Fibroblast of villous mesenchyme (primary cell): ENCODE results near the gene PARD3. TPM values are rescaled to one million over a fixed set of nuclear protein-coding genes. Genes with fewer than 3 reads are reported as not detected.
"Not testable (repeated sequence)": the region's sequence is repeated elsewhere in the genome, so short reads cannot be mapped to it uniquely, and the experiment has no call there.

Experiments
- DNase-seq: peaks from one replicate; pipeline ENCODE4 v3.0.0-alpha.2; 2010; ENCODE audit warnings: low read depth
- H3K4me3 ChIP-seq: 2 replicates; pipeline ENCODE4 v1.5.1; 2011; ENCODE audit warnings: low read depth, mild to moderate bottlenecking, low read length
- total RNA-seq: library from RNA; depleted of rRNA; stranded (reverse); fragments of >200 nt; gene quantifications from 2 replicates; pipeline ENCODE4 v1.2.3, GENCODE V29; 2012
- TF ChIP-seq, protein P1 (sequence below): IDR thresholded peaks from 2 replicates; pipeline ENCODE4 v1.5.1; 2012; ENCODE audit warnings: low read depth, mild to moderate bottlenecking, low read length; ENCODE audit not compliant: insufficient read depth

Gene PARD3
- total RNA-seq, 1 donor = 44.0 TPM

DNA sequence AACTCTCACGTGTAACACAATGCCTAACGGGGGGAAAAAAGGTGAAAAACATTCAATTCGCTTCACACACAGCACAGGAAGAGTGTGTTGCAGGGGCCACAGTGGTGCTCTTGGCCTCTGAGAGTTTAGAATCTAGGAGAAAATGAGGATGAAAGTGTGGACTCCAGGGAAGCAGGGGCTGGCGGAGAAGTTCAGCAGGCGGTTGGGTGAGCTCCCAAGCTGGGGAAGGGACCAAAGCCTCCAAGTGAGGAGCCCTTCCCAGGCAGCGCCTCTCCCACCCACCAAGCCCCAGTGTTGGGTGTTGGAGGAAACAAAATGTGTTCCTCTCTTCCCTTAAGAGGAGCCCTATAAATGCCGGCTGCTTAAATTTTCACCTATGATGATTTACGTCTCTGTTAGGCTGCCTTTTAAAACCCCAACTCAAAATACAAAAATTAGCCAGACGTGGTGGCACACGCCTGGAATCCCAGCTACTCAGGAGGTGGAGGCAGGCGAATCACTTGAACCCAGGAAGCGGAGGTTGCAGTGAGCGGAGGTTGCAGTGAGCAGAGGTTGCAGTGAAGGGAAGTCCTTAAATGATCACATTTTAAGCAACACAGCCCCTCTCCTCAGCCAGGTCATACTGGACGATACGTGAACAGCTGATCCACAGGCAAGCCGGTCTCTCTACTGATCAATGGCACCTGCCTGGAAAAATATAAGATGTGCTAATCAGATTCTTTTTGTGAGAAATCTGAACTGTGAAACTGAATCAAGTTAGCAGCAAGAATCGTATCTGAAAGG is 735.2 kb downstream of the PARD3 start:
- TF ChIP-seq, protein P1, sequence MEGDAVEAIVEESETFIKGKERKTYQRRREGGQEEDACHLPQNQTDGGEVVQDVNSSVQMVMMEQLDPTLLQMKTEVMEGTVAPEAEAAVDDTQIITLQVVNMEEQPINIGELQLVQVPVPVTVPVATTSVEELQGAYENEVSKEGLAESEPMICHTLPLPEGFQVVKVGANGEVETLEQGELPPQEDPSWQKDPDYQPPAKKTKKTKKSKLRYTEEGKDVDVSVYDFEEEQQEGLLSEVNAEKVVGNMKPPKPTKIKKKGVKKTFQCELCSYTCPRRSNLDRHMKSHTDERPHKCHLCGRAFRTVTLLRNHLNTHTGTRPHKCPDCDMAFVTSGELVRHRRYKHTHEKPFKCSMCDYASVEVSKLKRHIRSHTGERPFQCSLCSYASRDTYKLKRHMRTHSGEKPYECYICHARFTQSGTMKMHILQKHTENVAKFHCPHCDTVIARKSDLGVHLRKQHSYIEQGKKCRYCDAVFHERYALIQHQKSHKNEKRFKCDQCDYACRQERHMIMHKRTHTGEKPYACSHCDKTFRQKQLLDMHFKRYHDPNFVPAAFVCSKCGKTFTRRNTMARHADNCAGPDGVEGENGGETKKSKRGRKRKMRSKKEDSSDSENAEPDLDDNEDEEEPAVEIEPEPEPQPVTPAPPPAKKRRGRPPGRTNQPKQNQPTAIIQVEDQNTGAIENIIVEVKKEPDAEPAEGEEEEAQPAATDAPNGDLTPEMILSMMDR = no peak
- H3K4me3 ChIP-seq = no peak overlapping the region
- no peak for DNase-seq

DNA sequence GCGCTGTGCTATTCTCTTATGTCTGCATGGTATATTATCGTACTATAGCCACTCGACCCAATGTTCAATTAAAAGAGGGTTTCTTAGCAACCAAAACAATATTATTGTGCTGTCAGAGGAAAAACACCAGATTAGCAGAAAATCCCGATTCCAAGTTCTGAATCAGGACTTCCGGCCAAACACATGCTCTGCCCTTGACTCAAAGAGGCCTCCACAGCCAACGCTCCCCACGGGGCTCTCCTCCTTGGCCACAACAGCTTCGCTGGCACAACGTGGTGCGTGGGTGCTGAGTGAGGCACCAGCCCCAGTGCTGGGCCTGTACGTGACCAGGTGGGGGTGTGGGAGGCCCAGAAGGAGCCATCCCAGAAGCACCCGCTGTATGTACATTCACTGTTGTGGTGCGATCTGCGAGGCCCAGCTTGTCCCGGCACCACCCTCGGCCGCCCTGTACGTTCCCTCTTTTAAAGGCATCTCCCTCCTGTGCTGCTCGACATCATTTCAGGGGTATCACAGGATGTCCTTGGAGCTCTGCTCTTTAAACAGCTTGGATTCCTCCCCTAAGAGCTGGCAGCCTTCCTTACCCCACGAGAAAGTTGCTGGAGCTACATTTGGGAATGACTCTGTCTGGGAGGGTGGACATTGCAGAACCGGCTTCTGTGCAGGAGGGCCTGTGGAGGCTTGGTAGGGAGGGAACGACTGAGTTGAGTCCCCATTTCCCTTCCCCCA is 736.2 kb downstream of the PARD3 start:
- no peak for DNase-seq
- TF ChIP-seq, protein P1 = no peak
- H3K4me3 ChIP-seq = no peak overlapping the region

DNA sequence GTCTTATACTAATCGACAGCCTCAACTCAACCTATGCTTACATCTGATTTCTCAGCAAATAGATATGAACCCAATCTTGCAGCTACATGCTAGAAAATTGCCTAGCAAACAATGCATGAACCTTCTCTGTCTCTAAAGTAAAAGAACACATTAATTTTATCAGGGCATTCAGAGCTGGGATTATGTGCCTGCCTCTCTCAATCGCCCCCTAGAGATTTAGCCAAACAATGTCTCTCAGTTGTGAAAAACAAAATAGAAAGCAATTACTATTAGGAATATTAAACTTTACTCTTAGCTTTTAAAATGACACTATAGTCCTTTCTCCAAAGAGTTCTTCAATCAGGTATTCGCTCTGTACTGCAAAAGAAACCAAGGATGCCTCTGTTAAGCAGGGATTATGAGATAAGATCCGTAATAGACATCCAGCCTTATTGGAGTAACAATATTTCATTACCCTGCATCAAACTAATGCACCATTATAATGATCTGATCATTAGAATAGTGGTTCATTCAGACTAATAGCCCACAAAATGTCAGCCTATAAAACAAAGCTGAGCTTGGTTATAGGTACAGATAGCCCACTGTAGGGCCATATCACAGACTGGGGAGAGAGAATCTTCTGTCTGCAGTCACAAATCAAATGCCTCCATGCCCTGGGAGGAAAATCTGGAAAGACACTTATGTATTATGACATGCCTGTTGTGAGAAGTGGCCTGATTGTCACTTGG is 736.9 kb downstream of the PARD3 start:
- DNase-seq = no peak
- TF ChIP-seq, protein P1 = no peak
- no peak overlapping the region for H3K4me3 ChIP-seq

DNA sequence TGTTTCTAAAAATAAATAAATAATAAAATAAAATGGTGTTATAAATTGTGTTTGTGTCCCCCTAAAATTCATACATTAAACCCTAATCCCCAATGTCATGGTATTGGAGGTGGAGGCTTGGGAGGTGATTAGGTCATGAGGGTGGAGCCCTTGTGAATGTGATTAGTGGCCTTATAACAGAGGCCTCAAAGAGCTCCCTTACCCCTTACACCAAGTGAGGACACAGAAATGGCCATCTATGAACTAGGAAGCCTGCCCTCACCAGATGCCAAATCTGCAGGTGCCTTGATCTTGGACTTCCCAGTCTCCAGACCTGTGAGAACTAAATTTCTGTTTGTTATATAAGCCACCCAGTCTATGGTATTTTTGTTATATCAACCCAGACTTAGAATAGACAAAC is 738.7 kb downstream of the PARD3 start:
- no peak overlapping the region for H3K4me3 ChIP-seq
- no peak for DNase-seq
- TF ChIP-seq, protein P1 = no peak

DNA sequence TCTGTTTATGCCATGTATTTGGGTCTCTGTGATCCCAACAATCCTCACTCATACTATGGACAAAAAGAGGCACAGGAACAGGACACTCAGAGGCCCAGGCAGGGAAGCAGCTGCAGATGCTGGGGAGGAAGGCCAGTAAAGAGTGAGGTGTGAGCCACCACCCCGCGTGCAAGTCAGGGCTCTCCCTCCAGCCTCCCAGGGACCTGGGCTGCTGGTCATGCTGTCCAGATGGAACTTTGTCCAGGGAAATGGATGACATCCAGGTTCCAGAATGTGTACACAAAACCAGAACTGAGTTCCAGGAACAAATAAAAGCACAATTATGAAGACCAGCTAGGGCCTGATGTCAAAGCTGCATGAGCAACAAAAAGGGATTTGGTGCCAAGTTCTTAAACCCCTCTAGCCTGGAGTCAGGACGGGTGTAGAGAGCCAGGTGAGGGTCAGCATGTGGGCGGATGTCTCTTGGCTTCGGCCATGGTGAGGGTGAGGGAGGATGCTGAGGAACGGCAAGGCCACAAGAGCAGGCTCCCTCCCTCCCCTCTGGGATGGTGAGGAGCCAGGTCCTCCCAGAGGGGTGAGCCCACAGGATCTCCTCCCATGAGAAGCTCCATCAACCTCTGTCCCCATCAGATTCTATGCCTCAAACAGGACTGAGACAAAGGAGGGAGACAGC is 739.7 kb downstream of the PARD3 start:
- DNase-seq = peak; percentile 47
- H3K4me3 ChIP-seq = no peak overlapping the region
- TF ChIP-seq, protein P1 = no peak

DNA sequence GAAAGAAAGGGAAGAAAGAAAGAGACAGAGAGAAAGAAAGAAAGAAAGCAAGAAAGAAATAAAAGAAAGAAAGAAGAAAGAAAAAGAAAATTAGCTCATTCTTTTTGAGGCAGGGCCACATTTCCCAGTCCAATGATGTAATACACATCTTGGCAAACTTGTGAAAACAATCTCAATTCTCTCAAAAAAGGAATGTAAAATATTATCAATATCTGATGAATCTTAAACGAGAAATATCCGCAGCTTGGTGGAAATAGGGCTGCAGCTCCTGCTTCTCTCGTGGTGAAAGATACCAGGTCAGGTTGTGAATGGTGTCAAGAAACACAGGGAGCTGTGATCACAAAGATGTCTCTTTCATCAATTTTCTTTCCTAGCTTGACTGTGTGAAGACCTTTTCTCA is 741.0 kb downstream of the PARD3 start:
- H3K4me3 ChIP-seq = no peak overlapping the region
- TF ChIP-seq, protein P1 = no peak
- DNase-seq = no peak

DNA sequence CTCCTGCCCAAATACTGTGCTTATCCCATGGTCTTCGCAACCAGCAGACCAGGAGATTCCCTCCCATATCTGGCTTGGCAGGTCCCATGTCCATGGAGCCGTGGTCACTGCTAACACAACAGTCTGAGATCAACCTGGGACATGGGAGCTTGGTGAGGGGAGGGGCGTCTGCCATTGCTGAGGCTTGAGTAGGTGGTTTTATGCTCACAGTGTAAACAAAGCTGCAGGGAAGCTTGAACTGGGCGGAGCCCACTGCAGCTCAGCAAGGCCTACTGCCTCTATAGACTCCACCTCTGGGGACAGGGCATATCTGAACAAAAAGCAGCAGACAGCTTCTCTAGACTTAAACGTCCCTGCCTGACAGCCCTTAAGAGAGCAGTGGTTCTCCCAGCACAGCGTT is 747.4 kb downstream of the PARD3 start:
- not testable (repeated sequence) for DNase-seq, H3K4me3 ChIP-seq
